ACHN (cell line): ENCODE data around the gene CYP19A1.

Experiments
- DNase-seq: peaks from one replicate; pipeline ENCODE4 v3.0.0-alpha.2; 2015
- in situ Hi-C: cut with HindIII; loops from 2 replicates; pipeline ENCODE4 v1.10.0; 2017; ENCODE audit warnings: low sequenced_read_pairs, low pct_ligation_motif_present, low pct_unique_long_range_greater_than_20kb

CYP19A1 gene

DNA sequence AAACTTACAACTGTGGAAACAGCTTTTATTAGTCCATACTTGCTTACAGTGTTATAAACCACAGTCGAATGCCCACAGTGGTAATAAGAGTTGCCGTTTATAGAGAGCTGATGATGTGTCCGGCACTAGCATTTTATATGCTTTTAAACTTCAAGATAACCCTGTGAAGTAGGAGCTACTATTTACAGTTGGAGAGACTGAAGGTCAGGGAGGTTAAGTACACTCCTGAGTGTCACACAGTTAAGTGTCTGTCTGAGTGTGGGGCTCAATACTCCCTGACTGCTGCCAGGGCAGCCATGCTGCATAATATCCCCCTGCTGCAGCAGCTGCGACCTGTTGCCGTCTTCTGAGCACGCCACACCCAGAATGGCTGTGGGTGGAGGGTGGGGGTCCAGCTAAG is 153.8 kb downstream of the CYP19A1 start:
- no peak for DNase-seq
- in situ Hi-C loops = no loop called here

DNA sequence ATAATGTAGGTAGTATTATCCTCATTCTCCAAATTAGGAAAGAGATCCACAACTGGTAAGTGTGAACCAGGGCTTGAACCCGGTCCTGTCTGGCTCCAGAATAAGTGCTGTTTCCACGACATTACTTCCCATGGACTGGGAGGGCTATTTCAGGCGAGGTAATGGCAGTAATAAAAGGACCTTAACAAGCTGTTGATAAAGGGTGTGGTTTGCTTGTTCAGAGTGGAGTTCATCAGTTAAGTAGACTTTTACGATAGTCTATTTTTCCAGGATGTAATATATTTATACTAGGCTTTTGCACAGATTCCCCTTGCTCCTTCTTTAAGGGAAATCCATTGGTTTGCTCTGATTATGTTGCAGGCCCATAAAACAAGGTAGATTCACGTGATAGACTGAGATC is 155.3 kb downstream of the CYP19A1 start:
- no peak for DNase-seq
- in situ Hi-C loops = no loop called here

DNA sequence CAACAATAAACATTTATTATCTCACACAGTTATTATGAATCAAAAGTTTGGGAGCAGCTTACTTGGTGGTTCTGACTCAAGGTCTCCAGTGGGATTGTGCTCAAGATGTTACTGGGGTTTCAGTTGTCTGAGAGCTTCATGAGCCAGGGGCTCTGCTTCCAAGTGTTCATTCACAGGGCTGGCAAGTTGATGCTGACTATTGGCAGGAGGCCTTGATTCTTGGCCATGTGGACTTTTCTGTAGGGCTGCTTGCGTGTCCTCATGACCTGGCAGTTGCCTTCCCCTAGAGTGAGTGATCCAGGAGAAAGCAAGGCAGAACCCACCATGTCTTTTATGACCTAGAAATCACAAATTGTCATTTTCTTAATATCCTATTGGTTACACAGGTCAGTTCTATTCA is 156.5 kb downstream of the CYP19A1 start:
- no peak for DNase-seq
- in situ Hi-C loops = no loop called here

DNA sequence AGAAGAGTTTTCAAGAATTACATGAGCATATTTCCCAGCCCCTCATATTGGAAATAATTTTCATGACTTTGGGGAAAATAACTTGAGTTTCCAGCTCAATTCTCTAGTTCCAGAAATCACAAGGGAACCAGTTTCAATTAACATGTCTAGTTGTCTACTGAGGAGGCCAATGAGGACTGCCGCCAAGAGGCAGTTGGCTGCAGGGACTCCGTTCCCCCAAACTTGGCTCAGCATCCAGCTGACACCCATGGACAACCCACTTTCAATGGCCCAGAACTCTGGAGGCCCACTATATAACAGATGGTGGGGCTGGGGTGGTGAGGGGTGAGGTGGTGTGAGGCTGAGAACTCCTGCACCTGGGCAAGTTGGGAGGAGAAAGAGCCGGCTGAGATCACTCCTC is 157.2 kb downstream of the CYP19A1 start:
- DNase-seq = no peak
- in situ Hi-C loops = no loop called here

DNA sequence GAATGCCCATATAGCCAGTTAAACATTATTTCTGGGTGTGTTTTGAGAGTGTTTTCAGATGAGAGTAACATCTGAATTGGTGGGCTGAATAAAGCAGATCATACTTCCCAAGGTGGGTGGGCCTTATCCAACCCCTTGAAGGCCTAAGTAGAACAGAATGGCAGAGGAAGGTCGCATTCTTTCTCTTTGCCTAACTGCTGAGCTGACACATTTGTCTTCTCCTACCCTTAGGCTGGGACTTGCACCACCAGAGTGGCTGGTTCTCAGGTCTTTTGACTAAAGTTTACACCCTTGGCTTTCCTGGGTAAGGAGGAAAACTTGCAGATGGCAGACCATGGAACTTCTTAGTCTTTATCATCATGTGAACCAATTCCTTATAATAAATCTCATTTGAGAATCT is 157.9 kb downstream of the CYP19A1 start:
- no peak for DNase-seq
- in situ Hi-C loops = no loop called here

DNA sequence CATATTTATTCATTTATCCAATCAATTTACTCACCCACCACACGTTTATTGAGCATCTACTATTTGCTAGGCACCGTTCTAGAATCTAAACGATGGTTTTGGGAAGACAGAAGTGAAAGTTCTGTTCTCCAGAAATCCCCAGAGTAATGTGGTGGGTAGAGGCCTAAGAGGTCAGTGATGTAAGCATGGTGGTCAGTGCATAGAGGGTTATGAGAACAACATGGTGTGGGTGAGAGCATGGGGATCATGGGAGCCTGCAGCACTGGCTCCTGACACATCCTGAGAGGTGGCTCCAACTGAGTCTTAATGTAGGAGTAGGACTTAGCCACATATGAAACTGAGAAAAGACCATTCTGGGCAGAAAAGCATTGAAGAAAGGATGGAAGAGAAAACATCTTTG is 158.4 kb downstream of the CYP19A1 start:
- no peak for DNase-seq
- in situ Hi-C loops = no loop called here

DNA sequence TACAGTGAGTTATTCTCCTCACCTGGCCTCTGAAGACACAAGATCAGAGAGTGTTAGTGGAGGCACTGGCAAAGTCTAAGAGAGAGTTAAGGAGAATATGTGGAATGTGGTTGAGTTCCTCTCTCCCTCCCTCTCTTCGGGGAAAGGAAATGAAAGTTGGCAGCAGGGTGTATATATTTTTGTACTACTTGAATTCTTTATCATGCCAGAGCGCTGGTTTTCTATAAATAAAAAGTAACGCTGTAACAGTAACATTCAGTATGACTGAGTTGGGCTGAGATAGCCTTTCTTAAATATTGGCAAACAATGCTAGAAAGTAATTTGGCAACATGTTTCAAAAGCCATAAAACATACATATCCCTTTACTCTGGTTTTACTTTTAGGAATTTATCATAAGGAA is 166.2 kb downstream of the CYP19A1 start:
- DNase-seq = no peak
- in situ Hi-C loops = no loop called here

DNA sequence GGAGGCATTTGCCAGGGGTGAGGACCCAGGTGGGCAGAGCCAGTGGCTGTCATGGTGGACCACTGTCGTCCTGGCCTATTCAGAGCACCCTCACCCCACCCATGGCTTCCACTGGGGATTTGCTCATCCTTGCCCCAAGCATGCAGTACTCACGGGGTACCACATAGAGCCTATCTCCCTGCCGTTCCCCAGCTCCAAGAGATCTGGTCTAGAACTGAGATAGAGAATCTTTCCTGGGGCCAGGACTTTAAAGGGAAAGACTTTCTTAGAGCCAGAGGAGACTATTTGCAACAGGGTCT is 166.8 kb downstream of the CYP19A1 start:
- no peak for DNase-seq
- in situ Hi-C loops = no loop called here

DNA sequence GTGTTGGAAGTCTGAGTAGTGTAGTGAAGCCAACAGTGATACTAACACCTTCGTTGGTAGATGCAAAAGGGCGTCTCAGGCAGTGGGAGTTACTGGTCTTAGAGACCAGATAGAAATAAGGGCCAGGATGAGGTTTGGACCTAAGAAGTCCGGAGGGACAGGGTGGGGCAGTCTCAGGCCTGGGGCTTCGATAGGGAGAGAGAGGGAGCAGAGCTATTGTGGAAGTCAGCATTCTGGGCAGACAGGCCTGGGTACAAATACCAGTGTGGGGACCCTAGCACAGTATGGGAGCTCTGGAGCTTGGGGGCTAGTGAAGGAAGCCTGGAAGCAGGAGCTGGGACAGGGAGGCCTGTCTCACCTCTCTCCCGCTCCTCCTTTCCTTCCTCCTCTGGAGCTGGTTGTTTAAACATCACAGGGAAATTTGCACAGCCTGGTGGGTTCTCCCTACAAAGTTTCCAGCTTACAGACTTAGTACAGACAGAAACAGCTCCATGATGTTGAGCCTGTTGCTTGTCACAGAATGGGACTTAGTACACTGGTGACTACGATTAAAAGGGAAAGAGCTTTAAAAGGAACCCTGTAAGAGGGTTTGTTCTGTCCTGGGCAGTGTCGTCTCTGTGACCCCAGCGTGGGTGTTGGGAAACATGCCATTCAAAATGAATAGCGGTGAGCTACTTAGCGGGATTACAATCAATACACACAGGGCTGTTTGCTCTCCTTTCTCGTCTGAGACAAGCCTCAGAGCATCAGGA is 167.3 kb downstream of the CYP19A1 start:
- in situ Hi-C loops = no loop called here
- DNase-seq = no peak

DNA sequence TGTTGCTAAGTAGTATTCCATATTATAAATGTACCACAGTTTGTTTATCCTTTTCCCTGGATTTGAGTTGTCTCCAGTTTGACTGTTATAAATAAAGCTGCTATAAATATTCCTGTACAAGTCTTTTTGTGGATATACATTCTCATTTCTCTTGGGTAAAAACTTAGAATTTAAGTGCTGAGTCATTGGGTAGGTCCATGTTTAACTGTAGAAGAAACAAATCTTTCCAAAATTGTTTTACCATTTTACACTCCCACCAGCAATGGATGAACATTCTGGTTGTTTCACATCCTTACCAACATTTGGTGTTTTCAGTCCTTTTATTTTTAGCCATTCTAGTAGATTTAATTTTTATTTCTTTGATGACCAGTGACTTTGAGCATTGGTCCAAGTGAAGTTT is 169.7 kb downstream of the CYP19A1 start:
- DNase-seq = no peak
- in situ Hi-C loops = no loop called here

DNA sequence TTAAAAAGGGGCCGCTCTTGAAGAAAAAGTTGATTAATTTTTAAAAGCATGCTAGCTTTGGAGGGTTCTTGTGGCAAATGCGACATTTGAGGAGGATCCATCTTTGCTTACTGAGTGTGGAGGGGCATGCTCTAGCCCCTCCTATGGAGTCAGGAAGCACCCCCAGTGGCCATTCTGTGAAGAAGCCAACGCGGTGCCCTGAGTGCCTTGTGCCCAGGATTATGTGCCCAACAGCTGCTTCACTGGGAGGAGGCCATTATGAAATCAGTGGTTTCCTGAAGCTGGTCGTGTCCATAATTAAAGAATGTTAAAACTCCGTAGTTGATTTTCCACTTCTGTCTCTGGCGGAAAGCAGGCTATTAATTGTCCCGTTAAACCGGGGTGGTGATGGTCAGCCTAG is 174.6 kb downstream of the CYP19A1 start:
- no peak for DNase-seq
- in situ Hi-C loops = no loop called here

DNA sequence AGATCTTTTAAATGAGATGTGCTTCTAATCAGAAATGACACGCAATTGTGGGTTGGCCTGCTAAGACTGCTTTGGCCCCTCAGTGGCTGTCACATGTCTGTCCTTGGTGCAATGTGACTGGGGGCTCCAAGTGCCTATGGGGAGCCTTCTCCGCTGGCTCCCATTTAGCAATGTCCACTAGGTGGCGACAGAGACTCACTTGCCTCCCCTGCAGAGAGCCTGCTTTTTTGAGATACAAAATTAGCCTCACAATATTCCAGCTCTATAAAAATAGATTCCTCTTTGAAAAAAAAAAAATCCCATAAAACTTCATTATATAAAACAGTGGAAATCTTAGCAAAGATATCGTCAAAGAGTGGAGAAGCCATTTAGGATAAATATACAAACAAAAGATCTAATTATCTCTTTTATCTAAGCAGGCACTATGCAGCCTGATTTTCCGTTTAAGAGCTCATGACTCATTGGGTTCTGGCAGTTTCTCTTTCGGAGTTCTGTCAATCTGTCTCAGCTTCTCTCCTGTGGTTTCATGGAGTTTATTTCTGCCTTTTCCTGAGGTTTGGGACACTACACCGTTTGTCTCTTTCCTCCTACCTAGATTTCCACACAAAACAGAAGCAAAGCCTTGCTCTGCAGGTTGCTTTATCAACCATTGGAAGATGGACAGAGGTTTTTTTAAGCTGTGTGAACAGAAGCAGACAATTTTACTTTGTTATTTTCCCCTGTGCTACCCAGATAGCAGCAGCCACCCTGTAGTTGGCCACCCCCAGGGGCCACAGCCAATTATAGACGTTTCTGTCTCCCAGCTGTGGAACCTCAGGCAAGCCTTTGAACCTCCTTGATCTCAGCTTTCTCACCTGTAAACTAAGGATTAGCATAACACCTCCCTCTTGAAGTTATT is 175.3 kb downstream of the CYP19A1 start:
- DNase-seq = peak; percentile 55
- in situ Hi-C loops = no loop called here

DNA sequence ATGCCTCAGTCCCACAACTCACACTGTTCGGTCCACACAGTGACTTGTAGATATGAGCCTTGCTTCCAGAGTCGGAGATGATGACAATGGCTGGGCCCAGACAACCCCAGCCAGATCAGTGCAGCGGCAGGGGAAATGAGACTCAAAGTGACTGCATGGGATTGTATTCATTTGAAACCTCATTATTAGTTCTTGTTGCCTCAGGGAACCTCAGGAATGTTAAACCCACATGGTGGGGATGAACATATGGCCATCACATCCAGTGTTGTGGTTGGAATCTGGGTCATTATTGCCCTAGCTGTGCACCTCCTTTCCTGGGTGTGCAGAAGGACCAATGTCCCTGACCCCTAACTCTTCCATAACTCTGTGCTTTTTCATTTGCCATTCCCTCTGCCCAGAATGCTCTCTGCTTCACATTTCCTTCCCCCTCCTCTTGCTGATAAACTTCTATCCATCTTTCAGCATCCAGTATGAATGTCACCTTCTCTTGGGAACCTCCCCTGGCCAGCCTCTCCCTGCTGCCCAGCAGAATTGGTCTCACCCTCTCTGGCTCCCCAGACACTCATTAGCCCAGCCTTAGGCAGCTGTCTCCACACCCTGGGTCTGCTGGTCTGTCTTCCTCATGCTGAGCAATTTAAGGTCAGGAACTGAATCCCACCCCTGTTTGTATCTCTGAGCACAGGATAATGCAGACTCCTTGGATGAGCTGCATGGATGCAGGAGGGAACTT is 176.7 kb downstream of the CYP19A1 start:
- DNase-seq = no peak
- in situ Hi-C loops = no loop called here

DNA sequence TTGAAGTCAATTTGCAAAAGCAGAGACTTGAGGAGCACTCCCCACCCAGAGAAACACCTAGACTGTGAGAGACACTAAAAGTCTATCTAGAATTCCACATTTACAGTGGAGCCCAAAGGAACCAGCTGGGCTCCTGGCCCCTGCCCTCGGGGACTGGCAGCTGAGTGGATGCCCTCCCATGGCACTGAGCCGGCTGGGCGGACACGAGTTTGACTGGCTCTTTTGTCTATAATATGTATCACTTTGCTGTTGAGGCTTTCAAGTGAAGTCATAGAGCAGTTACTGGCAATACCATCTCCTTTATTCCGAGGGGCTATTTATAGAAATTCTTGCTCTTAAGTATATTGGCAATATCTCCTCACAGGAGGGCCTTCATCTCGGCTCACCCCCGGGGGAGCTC is 177.9 kb downstream of the CYP19A1 start:
- in situ Hi-C loops = no loop called here

More for the DNA sequence above, 177.9 kb downstream of the CYP19A1 start:
- DNase-seq = no peak
